Coronary artery (tissue), 2 donors: Measurements from ENCODE around the gene SLC22A23.

Experiments
- DNase-seq: peaks from one replicate; pipeline ENCODE4 v3.0.0-alpha.2; 2017; ENCODE audit warnings: low spot score
- H3K27ac ChIP-seq, 2 donors: fragments of 200-600 bp; sonication (generic); one replicate each; pipeline ENCODE4 v1.5.1; 2016 to 2019
- H3K4me3 ChIP-seq: fragments of 200-600 bp; sonication (generic); 2 replicates; pipeline ENCODE4 v1.5.1; 2016; ENCODE audit warnings: mild to moderate bottlenecking, moderate library complexity
- CTCF ChIP-seq: fragments of 200-600 bp; sonication (generic); IDR thresholded peaks from one replicate; pipeline ENCODE4 v1.5.1; 2019; ENCODE audit warnings: antibody characterized with exemption

SLC22A23 gene

DNA sequence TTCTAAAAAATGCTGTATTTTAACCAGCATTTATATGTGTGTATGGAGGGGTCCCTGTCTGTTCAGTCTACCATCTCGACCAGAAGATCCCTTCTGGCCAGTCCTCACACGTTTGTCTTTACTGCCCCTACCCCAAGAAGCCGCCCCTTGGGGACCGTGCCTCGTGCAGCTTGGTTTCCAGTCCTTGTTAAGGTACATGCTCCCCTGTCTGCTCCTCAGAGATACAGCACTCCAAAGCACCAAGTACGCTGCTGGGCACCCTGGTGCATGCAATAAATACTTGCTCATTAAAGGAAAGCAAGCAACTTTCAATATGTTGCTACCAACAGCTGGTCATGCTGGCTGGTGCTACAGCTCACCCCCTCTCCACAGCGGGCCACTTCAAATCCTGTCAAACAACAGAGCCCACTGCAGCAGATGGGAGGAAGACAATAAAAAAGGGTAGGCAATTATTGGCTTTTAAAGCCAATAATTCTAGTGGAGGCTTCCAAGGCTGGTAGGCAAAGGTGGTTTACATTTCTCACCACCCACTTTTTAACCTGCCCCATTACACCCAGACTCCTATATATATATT, 136.5 kb downstream of the SLC22A23 start:
- DNase-seq: peak; percentile 35
- Histone ChIP-seq H3K4me3 (no peak overlapping the region), H3K27ac (no peak overlapping the region)
- TF ChIP-seq CTCF: no peak

DNA sequence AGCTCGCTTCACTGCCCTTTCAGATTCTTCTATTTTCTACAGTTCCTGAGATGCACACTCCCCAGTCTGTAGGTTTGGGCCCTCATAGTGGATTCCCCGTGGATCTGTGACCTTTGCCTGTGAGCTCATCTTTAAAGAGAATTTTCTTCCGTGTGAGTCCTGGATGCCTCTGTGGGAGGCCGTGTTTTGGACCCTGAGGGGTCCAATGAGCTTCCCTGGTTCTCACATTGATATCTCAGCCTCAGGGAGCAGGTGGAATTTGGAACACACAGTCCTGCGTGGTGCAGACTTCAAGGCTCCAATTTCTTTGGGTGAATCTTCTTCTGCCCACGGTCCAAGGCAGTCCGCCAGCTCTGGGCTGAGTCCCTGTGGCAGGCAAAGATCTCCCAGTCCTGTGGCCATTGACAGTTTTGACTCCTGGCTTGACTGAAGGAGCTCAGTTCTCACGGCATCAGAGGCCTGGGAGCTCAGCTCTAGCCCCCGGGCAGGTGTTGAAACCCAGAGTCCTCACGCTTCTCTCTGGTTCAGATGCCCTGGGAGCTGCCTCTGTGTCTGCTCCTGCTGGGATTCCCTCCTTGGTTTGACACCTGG, 137.1 kb downstream of the SLC22A23 start:
- Histone ChIP-seq H3K4me3 (no peak overlapping the region), H3K27ac (no peak overlapping the region)
- TF ChIP-seq CTCF: no peak
- peak; percentile 47 for DNase-seq

- peak; percentile 40 for DNase-seq
- Histone ChIP-seq H3K4me3 (no peak overlapping the region), H3K27ac (no peak overlapping the region)
- no peak for TF ChIP-seq CTCF
Measured at GRCh38 chr6:3318821-3319540, 137.9 kb downstream of the SLC22A23 start.

DNA sequence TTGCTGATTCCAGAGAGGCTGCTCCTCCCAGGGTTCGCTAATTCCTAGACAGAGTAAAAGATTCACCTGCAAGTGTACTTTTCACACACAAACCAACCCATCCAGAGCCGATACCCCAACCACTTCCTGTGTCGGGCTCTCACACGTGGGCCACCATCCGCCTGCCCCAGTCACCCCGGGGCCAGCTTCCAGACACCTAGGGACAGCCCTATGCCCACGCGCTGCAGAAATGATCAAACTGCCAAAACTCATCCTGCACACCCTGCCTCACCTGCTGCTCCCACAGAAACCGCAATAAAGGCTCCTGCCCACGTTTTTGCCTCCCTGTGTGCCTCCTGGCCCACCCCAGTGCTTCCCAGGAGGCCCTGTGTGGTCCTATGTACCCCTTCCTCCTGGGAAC, 138.6 kb downstream of the SLC22A23 start:
- no peak overlapping the region for H3K4me3 ChIP-seq
- TF ChIP-seq CTCF: no peak
- peak; percentile 47 for DNase-seq
- H3K27ac ChIP-seq: no peak overlapping the region

- no peak overlapping the region for H3K27ac ChIP-seq
- DNase-seq: peak; percentile 47
- H3K4me3 ChIP-seq: no peak overlapping the region
- TF ChIP-seq CTCF: no peak
Measured at GRCh38 chr6:3317741-3318211, 139.1 kb downstream of the SLC22A23 start.

- TF ChIP-seq CTCF: no peak
Measured at GRCh38 chr6:3316818-3317217, 140.0 kb downstream of the SLC22A23 start.

More at GRCh38 chr6:3316818-3317217, 140.0 kb downstream of the SLC22A23 start:
- H3K27ac ChIP-seq: no peak overlapping the region
- DNase-seq: peak; percentile 29
- H3K4me3 ChIP-seq: no peak overlapping the region
